ENCODE measurements around the gene AP1S1.

AP1S1 gene

DNA sequence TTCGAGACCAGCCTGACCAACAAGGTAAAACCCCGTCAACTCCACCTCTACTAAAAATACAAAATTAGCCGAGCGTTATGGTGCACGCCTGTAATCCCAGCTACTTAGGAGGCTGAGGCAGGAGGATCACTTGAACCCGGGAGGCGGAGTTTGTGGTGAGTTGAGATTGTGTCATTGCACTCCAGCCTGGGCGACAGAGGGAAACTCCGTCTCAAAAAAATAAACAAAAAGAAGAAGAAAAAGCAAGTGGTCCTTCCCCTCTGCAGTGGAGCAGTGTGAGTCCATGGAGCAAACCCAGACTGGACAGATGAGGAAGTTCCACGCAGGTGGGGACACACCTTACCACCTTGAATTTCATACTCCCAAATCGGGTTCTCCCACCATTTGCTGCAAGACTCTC is 40.4 kb upstream of the AP1S1 start:
- peaks cover 96% of the 10 kb centered on the region for H3K27me3 ChIP-seq (ENCODE audit: insufficient read depth, low read depth)
- H3K4me1 ChIP-seq (ENCODE audit: low read depth, poor library complexity, severe bottlenecking), result no peaks in the 10 kb centered on the region
- no peak overlapping the region for H3K9ac ChIP-seq
- H3K27ac ChIP-seq, result no peak overlapping the region
- no peaks in the 10 kb centered on the region for H3K36me3 ChIP-seq (ENCODE audit: insufficient read depth)
- H2AFZ ChIP-seq (ENCODE audit: low read depth), result no peak overlapping the region
- H4K20me1 ChIP-seq (ENCODE audit: insufficient read depth), result no peaks in the 10 kb centered on the region
- TF ChIP-seq, protein P1, sequence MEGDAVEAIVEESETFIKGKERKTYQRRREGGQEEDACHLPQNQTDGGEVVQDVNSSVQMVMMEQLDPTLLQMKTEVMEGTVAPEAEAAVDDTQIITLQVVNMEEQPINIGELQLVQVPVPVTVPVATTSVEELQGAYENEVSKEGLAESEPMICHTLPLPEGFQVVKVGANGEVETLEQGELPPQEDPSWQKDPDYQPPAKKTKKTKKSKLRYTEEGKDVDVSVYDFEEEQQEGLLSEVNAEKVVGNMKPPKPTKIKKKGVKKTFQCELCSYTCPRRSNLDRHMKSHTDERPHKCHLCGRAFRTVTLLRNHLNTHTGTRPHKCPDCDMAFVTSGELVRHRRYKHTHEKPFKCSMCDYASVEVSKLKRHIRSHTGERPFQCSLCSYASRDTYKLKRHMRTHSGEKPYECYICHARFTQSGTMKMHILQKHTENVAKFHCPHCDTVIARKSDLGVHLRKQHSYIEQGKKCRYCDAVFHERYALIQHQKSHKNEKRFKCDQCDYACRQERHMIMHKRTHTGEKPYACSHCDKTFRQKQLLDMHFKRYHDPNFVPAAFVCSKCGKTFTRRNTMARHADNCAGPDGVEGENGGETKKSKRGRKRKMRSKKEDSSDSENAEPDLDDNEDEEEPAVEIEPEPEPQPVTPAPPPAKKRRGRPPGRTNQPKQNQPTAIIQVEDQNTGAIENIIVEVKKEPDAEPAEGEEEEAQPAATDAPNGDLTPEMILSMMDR (conservative IDR thresholded peaks at IDR 0.05; ENCODE audit: low read depth, low read length), result no peak
- no peaks in the 10 kb centered on the region for H3K79me2 ChIP-seq (ENCODE audit: insufficient read depth, low read depth)
- H3K4me3 ChIP-seq (IDR thresholded peaks at IDR 0.05; ENCODE audit: insufficient read depth, low read depth, low read length), result no peak overlapping the region
- H3K4me2 ChIP-seq, result no peak overlapping the region

DNA sequence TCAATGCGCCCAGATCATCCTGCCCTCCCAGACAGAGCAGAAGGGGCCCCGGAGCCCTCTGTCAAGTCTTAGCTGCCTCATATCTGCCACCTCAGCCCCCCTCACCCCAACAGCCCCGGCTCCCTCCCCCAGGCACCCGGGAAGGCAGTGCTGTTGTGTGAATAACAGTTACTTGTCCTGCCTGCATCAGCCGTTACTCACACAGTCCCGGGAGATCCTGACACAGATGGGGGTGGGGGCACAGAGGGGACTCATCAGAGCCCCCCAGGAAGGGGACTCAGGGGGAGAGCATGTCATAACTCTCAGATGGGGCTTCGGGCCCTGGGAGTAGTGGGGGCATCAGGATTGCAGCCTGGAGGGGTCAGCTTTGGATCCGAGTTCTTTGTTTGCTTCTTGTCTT is 39.8 kb upstream of the AP1S1 start:
- Histone ChIP-seq H2AFZ (ENCODE audit: low read depth) (no peak overlapping the region), H3K4me1 (ENCODE audit: low read depth, poor library complexity, severe bottlenecking) (no peaks in the 10 kb centered on the region), H3K79me2 (ENCODE audit: insufficient read depth, low read depth) (no peaks in the 10 kb centered on the region), H3K36me3 (ENCODE audit: insufficient read depth) (no peaks in the 10 kb centered on the region), H3K4me3 (IDR thresholded peaks at IDR 0.05; ENCODE audit: insufficient read depth, low read depth, low read length) (no peak overlapping the region), H3K27ac (no peak overlapping the region), H3K4me2 (no peak overlapping the region), H3K9ac (no peak overlapping the region), H3K27me3 (ENCODE audit: insufficient read depth, low read depth) (peaks cover 96% of the 10 kb centered on the region), H4K20me1 (ENCODE audit: insufficient read depth) (no peaks in the 10 kb centered on the region)
- TF ChIP-seq, protein P1 (conservative IDR thresholded peaks at IDR 0.05; ENCODE audit: low read depth, low read length), result no peak

DNA sequence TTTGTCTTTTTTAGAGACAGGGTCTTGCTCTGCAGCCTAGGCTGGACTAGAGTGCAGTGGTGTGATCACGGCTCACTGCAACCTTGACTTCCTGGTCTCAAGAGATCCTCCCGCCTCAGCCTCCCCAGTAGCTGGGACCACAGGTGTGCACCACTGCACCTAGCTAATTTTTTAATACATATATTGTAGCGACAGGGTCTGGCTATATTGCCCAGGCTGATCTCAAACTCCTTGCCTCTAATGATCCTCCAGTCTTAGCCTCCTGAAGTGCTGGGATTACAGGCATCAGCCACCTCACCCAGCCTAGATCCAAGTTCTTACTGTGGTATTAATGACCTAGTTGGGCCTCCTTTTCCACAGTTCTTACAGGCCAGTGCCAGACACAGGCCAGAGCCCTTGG is 39.1 kb upstream of the AP1S1 start:
- Histone ChIP-seq H3K4me1 (ENCODE audit: low read depth, poor library complexity, severe bottlenecking) (no peaks in the 10 kb centered on the region), H3K9ac (no peak overlapping the region), H3K4me2 (no peak overlapping the region), H3K36me3 (ENCODE audit: insufficient read depth) (no peaks in the 10 kb centered on the region), H3K27me3 (ENCODE audit: insufficient read depth, low read depth) (peaks cover 96% of the 10 kb centered on the region), H2AFZ (ENCODE audit: low read depth) (no peak overlapping the region), H4K20me1 (ENCODE audit: insufficient read depth) (no peaks in the 10 kb centered on the region), H3K27ac (no peak overlapping the region), H3K79me2 (ENCODE audit: insufficient read depth, low read depth) (no peaks in the 10 kb centered on the region), H3K4me3 (IDR thresholded peaks at IDR 0.05; ENCODE audit: insufficient read depth, low read depth, low read length) (no peak overlapping the region)
- TF ChIP-seq, protein P1 (conservative IDR thresholded peaks at IDR 0.05; ENCODE audit: low read depth, low read length), result no peak

DNA sequence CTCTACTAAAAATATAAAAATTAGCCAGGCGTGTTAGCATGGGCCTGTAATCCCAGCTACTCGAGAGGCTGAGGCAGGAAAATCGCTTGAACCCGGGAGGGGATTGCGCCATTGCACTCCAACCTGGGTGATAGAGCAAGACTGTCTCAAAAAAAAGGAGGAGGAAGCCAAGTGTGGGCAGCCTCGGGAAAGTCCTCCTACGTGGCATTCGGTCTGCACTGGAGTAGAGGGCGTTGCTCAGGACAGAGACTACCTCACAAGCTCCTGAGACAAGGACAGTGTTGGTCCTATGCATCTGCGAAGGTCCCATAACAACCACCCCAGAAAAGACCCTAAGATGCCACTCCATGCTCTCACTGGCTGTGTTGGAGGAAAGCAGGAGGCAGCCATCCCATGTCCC is 37.4 kb upstream of the AP1S1 start:
- Histone ChIP-seq H2AFZ (ENCODE audit: low read depth) (no peak overlapping the region), H3K27me3 (ENCODE audit: insufficient read depth, low read depth) (peaks cover 96% of the 10 kb centered on the region), H3K27ac (no peak overlapping the region), H3K79me2 (ENCODE audit: insufficient read depth, low read depth) (no peaks in the 10 kb centered on the region), H3K4me1 (ENCODE audit: low read depth, poor library complexity, severe bottlenecking) (no peaks in the 10 kb centered on the region), H3K4me3 (IDR thresholded peaks at IDR 0.05; ENCODE audit: insufficient read depth, low read depth, low read length) (no peak overlapping the region), H3K9ac (no peak overlapping the region), H4K20me1 (ENCODE audit: insufficient read depth) (no peaks in the 10 kb centered on the region), H3K36me3 (ENCODE audit: insufficient read depth) (no peaks in the 10 kb centered on the region), H3K4me2 (no peak overlapping the region)
- TF ChIP-seq, protein P1 (conservative IDR thresholded peaks at IDR 0.05; ENCODE audit: low read depth, low read length), result no peak

Measured in KMS-11 (cell line).